Ovary (tissue), 9 donors: Measurements from ENCODE around the gene ALDOB. TPM values are rescaled to one million over a fixed set of nuclear protein-coding genes. Genes with fewer than 3 reads are reported as not detected.

ENCODE experiments used
- DNase-seq, 5 donors: peaks; one replicate each; pipeline ENCODE4 v3.0.0-alpha.2; 2019 to 2020
- H3K27ac ChIP-seq, 2 donors: fragments of 200-600 bp; one replicate each; pipeline versions ENCODE4 v1.5.1 to v1.8.0; 2019 to 2022
- H3K27me3 ChIP-seq: fragments of 200-600 bp; one replicate; pipeline ENCODE4 v1.8.0; 2022
- H3K36me3 ChIP-seq: fragments of 200-600 bp; sonication (generic); one replicate; pipeline ENCODE4 v1.5.1; 2019
- H3K4me1 ChIP-seq: one replicate; pipeline ENCODE4 v1.8.1; 2013; ENCODE audit warnings: mild to moderate bottlenecking, moderate library complexity; ENCODE audit not compliant: insufficient read depth
- H3K4me3 ChIP-seq: fragments of 200-600 bp; sonication (generic); one replicate; pipeline ENCODE4 v1.5.1; 2017
- H3K9me3 ChIP-seq, 2 donors: fragments of 200-600 bp in 1 of 2; sonication (generic) in 1 of 2; one replicate each; pipeline versions ENCODE4 v1.5.1 to v1.8.1; 2013 to 2019; ENCODE audit warnings: mild to moderate bottlenecking in 1 of 2, moderate library complexity in 1 of 2
- CTCF ChIP-seq, 3 donors: fragments of 450-650 bp in 2 of 3; fragments of 200-600 bp in 1 of 3; IDR thresholded peaks; one replicate each; pipeline versions ENCODE4 v1.5.1 to v1.8.0; 2016 to 2022; ENCODE audit warnings: antibody characterized with exemption in 3 of 3, mild to moderate bottlenecking in 1 of 3
- EP300 ChIP-seq: sonication (generic); formaldehyde crosslinking; IDR thresholded peaks from one replicate; pipeline ENCODE4 v1.6.1; 2017; ENCODE audit warnings: antibody characterized with exemption
- POLR2A ChIP-seq: fragments of 450-650 bp; IDR thresholded peaks from one replicate; pipeline ENCODE4 v1.6.1; 2017; ENCODE audit warnings: antibody characterized with exemption, mild to moderate bottlenecking, moderate library complexity
- WGBS, 3 donors: extraction: QIAGEN DNeasy Blood & Tissue Kit in 1 of 3; methylation state at CpG; one replicate each; pipeline versions ENCODE4 v1.1.5 to v1.1.7; 2013 to 2017; 5-methylcytosine and 5-hydroxymethylcytosine counted together
- intact Hi-C, 4 donors: fragments of 100-400 bp; cut with DNase I; formaldehyde crosslinking; loops; one replicate each; pipeline versions ENCODE4 v1.11.0 to v1.15.1; 2022 to 2023
- polyA plus RNA-seq, 2 donors: library from polyadenylated mRNA; stranded (reverse); fragments of 200-250 nt in 1 of 2; fragments of 350-450 nt in 1 of 2; fragmentation: Illumina TruSeq in 1 of 2; extraction: RNeasy Lipid Tissue Mini Kit (QIAGEN cat#74804) in 1 of 2; gene quantifications; one replicate each; pipeline ENCODE4 v1.2.3, GENCODE V29; 2013 to 2014
- total RNA-seq, 7 donors: library from RNA; depleted of rRNA in 2 of 7; stranded (reverse); fragments of >200 nt in 2 of 7; fragmentation: NEBNext Ultra II Directional in 3 of 7; extraction: Animal tissue kit (Norgen Biotek cat#: 25700) in 3 of 7; gene quantifications; one replicate each; pipeline versions ENCODE4 v1.1.0 to v1.2.4, GENCODE V29; 2016 to 2023
- donor health status: DM: no; HTN: no; CAD: no; lungs with moderate emphysema.
- donor health status: DM: no; HTN: no; CAD: no.
- donor health status: Bipolar disorder and iron deficiency.
- donor health status: DM: yes; HTN: yes; CAD: no.
- donor health status: DM: no; HTN: no; CAD: no.
- donor health status: DM: yes; HTN: yes; CAD: no.

Gene ALDOB
- total and polyA plus RNA-seq, 9 donors: 0.18 to 14.7 (median 0.62) TPM; not detected in 2

GRCh38 chr9:101403516-101404285, 31.9 kb downstream of the ALDOB start:
- 92 to 96% (median 95%) methylated on average over 9 of the region's 9 CpGs for WGBS, 3 donors
- Histone ChIP-seq H3K4me1 (peaks cover 2% of the 10 kb centered on the region), H3K27ac (no peak overlapping the region), H3K9me3 (peaks cover 3 to 37% of the 10 kb centered on the region in 2 donors), H3K27me3 (no peaks in the 10 kb centered on the region), H3K4me3 (no peak overlapping the region), H3K36me3 (peaks cover 4% of the 10 kb centered on the region)
- no peak for DNase-seq
- TF ChIP-seq EP300 (no peak), CTCF (IDR thresholded peaks at IDR 0.05) (no peak), POLR2A (no peak)
- intact Hi-C loops: no loop called here

- Histone ChIP-seq H3K9me3 (peaks cover 3 to 13% of the 10 kb centered on the region in 2 donors), H3K27ac (no peak overlapping the region), H3K27me3 (no peaks in the 10 kb centered on the region), H3K4me1 (peaks cover 2% of the 10 kb centered on the region), H3K36me3 (peaks cover 4% of the 10 kb centered on the region), H3K4me3 (no peak overlapping the region)
- peak in 1 of 5 donors; percentile 36 for DNase-seq
- 21 to 41% (median 30%) methylated on average over 5 of the region's 5 CpGs for WGBS, 3 donors
- intact Hi-C loops: no loop called here
- no peak for TF ChIP-seq EP300
- TF ChIP-seq POLR2A: no peak
- TF ChIP-seq CTCF (IDR thresholded peaks at IDR 0.05): no peak
Measured at GRCh38 chr9:101400120-101400519, 35.5 kb downstream of the ALDOB start.

- H3K4me1 ChIP-seq: peaks cover 2% of the 10 kb centered on the region
- peak overlapping the region; percentile 70 to 72 for H3K27ac ChIP-seq
- peaks cover 3 to 12% of the 10 kb centered on the region in 2 donors for H3K9me3 ChIP-seq
- H3K4me3 ChIP-seq: peak overlapping the region; percentile 84
- no peaks in the 10 kb centered on the region for H3K27me3 ChIP-seq
- TF ChIP-seq EP300 (no peak), CTCF (IDR thresholded peaks at IDR 0.05) (no peak), POLR2A (no peak)
- H3K36me3 ChIP-seq: peaks cover 4% of the 10 kb centered on the region
- WGBS, 3 donors: 4 to 16% (median 8%) methylated on average over 2 of the region's 2 CpGs
- no peak for DNase-seq
- intact Hi-C loops: loop anchor here in 1 of 4 donors (5.0 kb wide), 1 partner anchor 133 kb away; the partner anchor contains the start of gene RNF20
Measured at GRCh38 chr9:101399643-101399970, 36.0 kb downstream of the ALDOB start.

- Histone ChIP-seq H3K4me1 (peaks cover 2% of the 10 kb centered on the region), H3K36me3 (peaks cover 4% of the 10 kb centered on the region), H3K27ac (peak overlapping the region; percentile 70 to 72), H3K4me3 (peak overlapping the region; percentile 84), H3K9me3 (peaks cover 3 to 12% of the 10 kb centered on the region in 2 donors), H3K27me3 (no peaks in the 10 kb centered on the region)
- 1 to 2% (median 1%) methylated on average over 16 to 28 of the region's 28 CpGs for WGBS, 3 donors
- DNase-seq: peak in 3 of 5 donors; percentile 29 to 58 (median 45)
- intact Hi-C loops: loop anchor here in 1 of 4 donors (5.0 kb wide), 1 partner anchor 133 kb away; the partner anchor contains the start of gene RNF20
- no peak for TF ChIP-seq POLR2A
- TF ChIP-seq CTCF (IDR thresholded peaks at IDR 0.05): no peak
- TF ChIP-seq EP300: no peak
Measured at GRCh38 chr9:101398930-101399642, 36.5 kb downstream of the ALDOB start.
